ENCODE measurements around the gene FNDC1.

- TF ChIP-seq CTCF (conservative IDR thresholded peaks at IDR 0.05 in 1 of 2, IDR thresholded peaks at IDR 0.05 in 1 of 2; ENCODE audit: low read depth in 1 of 2, low read length in 2 of 2) (no peak), EZH2 (IDR thresholded peaks at IDR 0.05; ENCODE audit: low read length, missing control alignments) (no peak)
Observed at GRCh38 chr6:159127701-159128100, 41.5 kb upstream of the FNDC1 start.
